Mesothelial cell of epicardium (in vitro differentiated cells): ENCODE results near the gene TNNI3K. TPM values are rescaled to one million over a fixed set of nuclear protein-coding genes. Genes with fewer than 3 reads are reported as not detected.

ENCODE experiments used
- DNase-seq, 2 experiments: peaks; one replicate each; pipeline ENCODE4 v3.0.0; 2021; ENCODE audit warnings: low spot score in 2 of 2; ENCODE audit not compliant: unreplicated experiment in 2 of 2
- H3K27ac Mint-ChIP-seq: 2 replicates; pipeline ENCODE4 v1.8.0; 2021; ENCODE audit warnings: mixed read lengths
- H3K27me3 Mint-ChIP-seq: 2 replicates; pipeline ENCODE4 v1.8.0; 2021; ENCODE audit warnings: low read depth, mixed read lengths
- H3K36me3 Mint-ChIP-seq: 2 replicates; pipeline ENCODE4 v1.8.0; 2021; ENCODE audit warnings: mixed read lengths
- H3K4me1 Mint-ChIP-seq: 2 replicates; pipeline ENCODE4 v1.8.0; 2021; ENCODE audit warnings: mixed read lengths
- H3K4me3 Mint-ChIP-seq: 2 replicates; pipeline ENCODE4 v1.8.0; 2021; ENCODE audit warnings: mild to moderate bottlenecking, moderate library complexity, mixed read lengths
- H3K9me3 Mint-ChIP-seq: 2 replicates; pipeline ENCODE4 v1.8.0; 2021; ENCODE audit warnings: mixed read lengths
- total RNA-seq: library from RNA; stranded (reverse); gene quantifications from 3 replicates; pipeline ENCODE4 v1.2.1, GENCODE V29; 2021
- TF ChIP-seq, protein P1 (sequence below): fragments of 200-600 bp; sonication (generic); IDR thresholded peaks from one replicate; pipeline ENCODE4 v1.5.0; 2021; ENCODE audit warnings: antibody characterized with exemption; ENCODE audit not compliant: unreplicated experiment

Gene TNNI3K
- total RNA-seq, 1 donor from 2014 or later, result 1.5 TPM

DNA sequence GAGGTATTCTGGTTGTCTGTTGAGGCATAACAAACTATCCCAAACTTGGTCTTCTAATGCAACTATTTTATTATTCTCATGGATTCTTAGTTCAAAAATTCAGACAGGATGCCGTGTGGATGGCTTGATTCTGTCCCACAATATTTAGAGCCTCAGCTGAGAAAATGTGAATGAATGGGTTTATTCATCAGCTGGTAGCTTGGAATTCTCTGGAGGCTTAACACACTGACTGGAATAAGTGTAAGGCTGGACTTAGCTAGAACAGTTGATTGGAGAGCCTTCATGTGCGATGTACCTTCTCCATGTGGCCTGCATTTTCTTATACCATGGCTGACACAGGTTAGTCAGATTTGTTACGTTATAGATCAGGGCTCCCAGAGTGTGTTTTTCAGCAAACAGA lies 30.8 kb downstream of the TNNI3K start:
- H3K27ac Mint-ChIP-seq, result no peak overlapping the region
- H3K9me3 Mint-ChIP-seq, result no peaks in the 10 kb centered on the region

DNA sequence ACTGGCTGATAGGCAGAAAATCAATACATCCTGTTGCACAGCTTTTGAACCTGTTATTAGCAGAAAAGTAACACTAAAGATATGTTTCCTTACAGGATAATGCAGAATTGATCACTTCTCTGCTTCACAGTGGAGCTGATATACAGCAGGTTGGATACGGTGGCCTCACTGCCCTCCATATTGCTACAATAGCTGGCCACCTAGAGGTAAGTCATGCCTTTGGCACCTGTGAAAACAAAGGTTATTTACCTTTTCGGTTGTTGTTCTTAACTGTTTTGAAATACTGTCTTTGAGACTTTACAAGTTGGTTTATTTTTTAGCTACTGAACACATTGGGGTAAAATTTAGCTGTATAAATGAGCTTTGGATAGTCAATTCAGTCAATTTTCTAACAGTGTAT lies 36.3 kb downstream of the TNNI3K start:
- no peak overlapping the region for H3K4me3 Mint-ChIP-seq
- H3K4me1 Mint-ChIP-seq, result no peaks in the 10 kb centered on the region
- H3K27me3 Mint-ChIP-seq, result no peaks in the 10 kb centered on the region
- no peaks in the 10 kb centered on the region for H3K36me3 Mint-ChIP-seq
- H3K27ac Mint-ChIP-seq, result no peak overlapping the region
- no peak for DNase-seq
- TF ChIP-seq, protein P1, sequence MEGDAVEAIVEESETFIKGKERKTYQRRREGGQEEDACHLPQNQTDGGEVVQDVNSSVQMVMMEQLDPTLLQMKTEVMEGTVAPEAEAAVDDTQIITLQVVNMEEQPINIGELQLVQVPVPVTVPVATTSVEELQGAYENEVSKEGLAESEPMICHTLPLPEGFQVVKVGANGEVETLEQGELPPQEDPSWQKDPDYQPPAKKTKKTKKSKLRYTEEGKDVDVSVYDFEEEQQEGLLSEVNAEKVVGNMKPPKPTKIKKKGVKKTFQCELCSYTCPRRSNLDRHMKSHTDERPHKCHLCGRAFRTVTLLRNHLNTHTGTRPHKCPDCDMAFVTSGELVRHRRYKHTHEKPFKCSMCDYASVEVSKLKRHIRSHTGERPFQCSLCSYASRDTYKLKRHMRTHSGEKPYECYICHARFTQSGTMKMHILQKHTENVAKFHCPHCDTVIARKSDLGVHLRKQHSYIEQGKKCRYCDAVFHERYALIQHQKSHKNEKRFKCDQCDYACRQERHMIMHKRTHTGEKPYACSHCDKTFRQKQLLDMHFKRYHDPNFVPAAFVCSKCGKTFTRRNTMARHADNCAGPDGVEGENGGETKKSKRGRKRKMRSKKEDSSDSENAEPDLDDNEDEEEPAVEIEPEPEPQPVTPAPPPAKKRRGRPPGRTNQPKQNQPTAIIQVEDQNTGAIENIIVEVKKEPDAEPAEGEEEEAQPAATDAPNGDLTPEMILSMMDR, result no peak
- H3K9me3 Mint-ChIP-seq, result no peaks in the 10 kb centered on the region

More for the DNA sequence above, 30.8 kb downstream of the TNNI3K start:
- DNase-seq, result no peak
- Mint-ChIP-seq H3K27me3 (no peaks in the 10 kb centered on the region), H3K4me1 (no peaks in the 10 kb centered on the region), H3K36me3 (no peaks in the 10 kb centered on the region), H3K4me3 (no peak overlapping the region)
- TF ChIP-seq, protein P1, result no peak

DNA sequence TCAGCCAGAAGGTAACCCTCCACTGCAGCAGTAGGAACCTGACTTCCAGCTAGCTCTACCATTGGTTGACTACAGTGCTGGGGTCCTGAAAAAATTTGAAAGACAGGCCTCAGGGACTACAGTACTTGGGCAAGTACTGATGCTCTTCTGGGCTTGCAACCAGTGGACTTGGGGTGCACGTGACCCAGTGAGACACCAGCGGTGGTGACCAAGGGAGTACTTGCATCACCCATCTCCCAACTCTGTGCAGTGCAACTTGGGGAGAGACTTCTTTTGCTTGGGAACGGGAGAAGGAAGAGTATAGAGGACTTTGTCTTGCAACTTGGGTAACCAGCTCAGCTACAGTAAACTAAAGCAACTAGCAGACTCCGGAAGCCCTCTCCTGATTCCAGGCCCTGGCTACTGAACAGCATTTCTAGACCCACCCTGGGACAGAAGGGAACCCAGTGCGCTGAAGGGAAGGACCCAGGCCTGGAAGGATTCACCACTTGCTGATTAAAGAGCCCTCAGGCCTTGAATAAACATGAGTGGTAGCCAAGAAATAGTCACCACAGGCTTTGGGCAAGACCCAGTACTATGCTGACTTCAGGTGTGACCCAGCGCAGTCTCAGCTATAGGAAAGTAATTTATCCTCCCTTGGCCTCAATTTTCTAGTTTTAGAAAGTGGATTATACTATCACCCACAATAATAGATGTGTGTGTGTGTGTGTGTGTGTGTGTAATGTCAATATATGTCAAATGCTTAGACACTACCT lies 45.6 kb downstream of the TNNI3K start:
- no peaks in the 10 kb centered on the region for H3K4me1 Mint-ChIP-seq
- no peak overlapping the region for H3K4me3 Mint-ChIP-seq
- TF ChIP-seq, protein P1, result no peak

DNA sequence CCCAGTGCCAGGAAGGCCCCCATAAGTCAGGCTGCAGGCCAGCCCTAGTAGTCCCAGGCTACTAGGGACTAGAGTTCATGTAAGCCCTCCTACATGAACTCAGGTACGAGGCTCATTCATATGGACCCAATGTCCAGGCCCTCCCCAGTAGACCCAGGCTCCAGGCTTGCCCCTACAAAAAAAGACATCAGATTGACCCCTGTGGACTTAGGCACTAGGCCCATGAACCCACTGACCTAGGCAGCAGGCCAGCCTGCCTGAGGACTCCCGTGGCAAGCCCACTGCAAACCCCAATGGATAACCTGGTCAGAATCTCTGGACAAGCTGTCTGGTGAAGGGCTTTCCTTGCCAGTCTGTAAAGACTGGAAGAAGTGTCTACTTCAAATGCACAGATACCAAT lies 51.2 kb downstream of the TNNI3K start:
- no peaks in the 10 kb centered on the region for H3K36me3 Mint-ChIP-seq
- H3K4me1 Mint-ChIP-seq, result no peaks in the 10 kb centered on the region
- no peak for DNase-seq
- H3K27me3 Mint-ChIP-seq, result no peaks in the 10 kb centered on the region
- TF ChIP-seq, protein P1, result no peak
- peaks cover 9% of the 10 kb centered on the region for H3K9me3 Mint-ChIP-seq
- no peak overlapping the region for H3K27ac Mint-ChIP-seq
- H3K4me3 Mint-ChIP-seq, result no peak overlapping the region

More for the DNA sequence above, 45.6 kb downstream of the TNNI3K start:
- H3K36me3 Mint-ChIP-seq, result no peaks in the 10 kb centered on the region
- DNase-seq, result no peak
- no peak overlapping the region for H3K27ac Mint-ChIP-seq
- no peaks in the 10 kb centered on the region for H3K9me3 Mint-ChIP-seq
- H3K27me3 Mint-ChIP-seq, result no peaks in the 10 kb centered on the region

DNA sequence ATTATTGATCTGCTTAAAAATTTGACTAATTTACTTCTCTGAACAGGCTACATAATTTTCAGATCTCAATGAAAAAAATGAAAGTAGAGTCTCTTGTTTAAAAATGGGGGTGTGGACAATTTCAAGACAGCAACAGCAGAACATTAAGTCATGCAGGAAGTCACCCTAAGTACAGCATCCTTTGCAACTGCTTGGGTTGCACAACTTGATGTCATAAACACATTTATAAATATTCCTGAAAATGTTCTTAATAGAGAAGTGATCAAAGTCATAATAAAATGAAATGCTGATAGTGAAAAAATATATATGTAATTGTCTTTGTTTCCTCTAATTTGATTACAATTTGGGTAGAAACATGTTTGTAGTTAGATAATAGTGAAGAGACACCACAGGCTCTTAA lies 79.3 kb downstream of the TNNI3K start:
- no peaks in the 10 kb centered on the region for H3K27me3 Mint-ChIP-seq
- no peak overlapping the region for H3K27ac Mint-ChIP-seq
- H3K4me1 Mint-ChIP-seq, result no peaks in the 10 kb centered on the region
- no peak for DNase-seq
- no peaks in the 10 kb centered on the region for H3K36me3 Mint-ChIP-seq
- TF ChIP-seq, protein P1, result no peak
- H3K4me3 Mint-ChIP-seq, result no peak overlapping the region
- peaks cover 8% of the 10 kb centered on the region for H3K9me3 Mint-ChIP-seq
